ENCODE data around the gene TRMO. TPM values are rescaled to one million over a fixed set of nuclear protein-coding genes. Genes with fewer than 3 reads are reported as not detected.
"Not testable (repeated sequence)": the region's sequence is repeated elsewhere in the genome, so short reads cannot be mapped to it uniquely, and the experiment has no call there.

TRMO gene
- total RNA-seq, 4 donors from 2014 or later: 10.5 to 23.4 (median 15.7) TPM

- intact Hi-C loops (cut with DNase I; ENCODE audit: low total_unique reads) (loop anchor here (5.0 kb wide), 1 partner anchor 43 kb away; the partner anchor contains the start of gene TRMO), in situ Hi-C loops (cut with MboI; ENCODE audit: low sequenced_read_pairs in 4 of 4) (no loop called here)
- Histone ChIP-seq H3K36me3 (no peaks in the 10 kb centered on the region), H3K27ac (no peak overlapping the region), H3K27me3 (no peaks in the 10 kb centered on the region), H3K4me3 (no peak overlapping the region), H3K4me1 (peaks cover 0 to 7% of the 10 kb centered on the region in 2 donors), H3K9me3 (no peaks in the 10 kb centered on the region)
- ATAC-seq: no peak
- no peak for DNase-seq
- TF ChIP-seq CTCF (IDR thresholded peaks at IDR 0.05 in 4 of 5, conservative IDR thresholded peaks at IDR 0.05 in 1 of 5) (no peak), POLR2A (IDR thresholded peaks at IDR 0.05) (no peak)
These were observed 42.6 kb upstream of the TRMO start for GRCh38 chr9:97964901-97965300.

- H3K4me1 ChIP-seq: peaks cover 0 to 4% of the 10 kb centered on the region in 2 donors
- H3K4me3 ChIP-seq: no peak overlapping the region
- no peak for ATAC-seq
- intact Hi-C loops (cut with DNase I; ENCODE audit: low total_unique reads) (loop anchor here (5.0 kb wide), 1 partner anchor 41 kb away; the partner anchor contains the start of gene TRMO), in situ Hi-C loops (cut with MboI; ENCODE audit: low sequenced_read_pairs in 4 of 4) (no loop called here)
- DNase-seq: no peak
- no peaks in the 10 kb centered on the region for H3K9me3 ChIP-seq
- H3K27me3 ChIP-seq: no peaks in the 10 kb centered on the region
- no peak overlapping the region for H3K27ac ChIP-seq
- TF ChIP-seq CTCF (IDR thresholded peaks at IDR 0.05 in 4 of 5, conservative IDR thresholded peaks at IDR 0.05 in 1 of 5): no peak
- TF ChIP-seq POLR2A (IDR thresholded peaks at IDR 0.05): no peak
- H3K36me3 ChIP-seq: no peaks in the 10 kb centered on the region
These were observed 40.9 kb upstream of the TRMO start for GRCh38 chr9:97963232-97963631.

GRCh38 chr9:97962575-97962974, 40.3 kb upstream of the TRMO start:
- DNase-seq (no peak), ATAC-seq (no peak)
- no peaks in the 10 kb centered on the region for H3K36me3 ChIP-seq
- intact Hi-C loops (cut with DNase I; ENCODE audit: low total_unique reads) (loop anchor here (5.0 kb wide), 1 partner anchor 40 kb away; the partner anchor contains the start of gene TRMO), in situ Hi-C loops (cut with MboI; ENCODE audit: low sequenced_read_pairs in 4 of 4) (no loop called here)
- H3K4me3 ChIP-seq: no peak overlapping the region
- TF ChIP-seq POLR2A (IDR thresholded peaks at IDR 0.05): no peak
- TF ChIP-seq CTCF (IDR thresholded peaks at IDR 0.05 in 4 of 5, conservative IDR thresholded peaks at IDR 0.05 in 1 of 5): no peak
- H3K27me3 ChIP-seq: no peaks in the 10 kb centered on the region
- peaks cover 0 to 4% of the 10 kb centered on the region in 2 donors for H3K4me1 ChIP-seq
- no peak overlapping the region for H3K27ac ChIP-seq
- no peaks in the 10 kb centered on the region for H3K9me3 ChIP-seq

GRCh38 chr9:97962136-97962535, 39.8 kb upstream of the TRMO start:
- Histone ChIP-seq H3K36me3 (no peaks in the 10 kb centered on the region), H3K4me1 (peaks cover 0 to 4% of the 10 kb centered on the region in 2 donors), H3K27ac (no peak overlapping the region), H3K4me3 (no peak overlapping the region), H3K9me3 (no peaks in the 10 kb centered on the region), H3K27me3 (no peaks in the 10 kb centered on the region)
- intact Hi-C loops (cut with DNase I; ENCODE audit: low total_unique reads): loop anchor here (5.0 kb wide), 1 partner anchor 40 kb away; the partner anchor contains the start of gene TRMO
- in situ Hi-C loops (cut with MboI; ENCODE audit: low sequenced_read_pairs in 4 of 4): no loop called here
- ATAC-seq (no peak), DNase-seq (no peak)
- TF ChIP-seq POLR2A (IDR thresholded peaks at IDR 0.05): no peak
- no peak for TF ChIP-seq CTCF (IDR thresholded peaks at IDR 0.05 in 4 of 5, conservative IDR thresholded peaks at IDR 0.05 in 1 of 5)

- in situ Hi-C loops (cut with MboI; ENCODE audit: low sequenced_read_pairs in 4 of 4): no loop called here
- Histone ChIP-seq H3K4me3 (no peak overlapping the region), H3K27me3 (no peaks in the 10 kb centered on the region), H3K36me3 (no peaks in the 10 kb centered on the region), H3K4me1 (peaks cover 0 to 4% of the 10 kb centered on the region in 2 donors), H3K27ac (no peak overlapping the region), H3K9me3 (no peaks in the 10 kb centered on the region)
- ATAC-seq (no peak), DNase-seq (no peak)
- TF ChIP-seq CTCF (IDR thresholded peaks at IDR 0.05 in 4 of 5, conservative IDR thresholded peaks at IDR 0.05 in 1 of 5) (no peak), POLR2A (IDR thresholded peaks at IDR 0.05) (no peak)
- intact Hi-C loops (cut with DNase I; ENCODE audit: low total_unique reads): loop anchor here (5.0 kb wide), 1 partner anchor 39 kb away; the partner anchor contains the start of gene TRMO
These were observed 39.1 kb upstream of the TRMO start for GRCh38 chr9:97961361-97961760.

- ATAC-seq; H3K27ac ChIP-seq; H3K36me3 ChIP-seq; H3K4me1 ChIP-seq; in situ Hi-C loops (cut with MboI; ENCODE audit: low sequenced_read_pairs in 4 of 4); H3K9me3 ChIP-seq; DNase-seq; H3K27me3 ChIP-seq; H3K4me3 ChIP-seq: not testable (repeated sequence)
- intact Hi-C loops (cut with DNase I; ENCODE audit: low total_unique reads): loop anchor here (5.0 kb wide), 1 partner anchor 39 kb away; the partner anchor contains the start of gene TRMO
These were observed 38.5 kb upstream of the TRMO start for GRCh38 chr9:97960678-97961328.

Measured in gastrocnemius medialis (tissue), 4 donors.